ENCODE results near the gene CLEC3B.

The CLEC3B gene

DNA sequence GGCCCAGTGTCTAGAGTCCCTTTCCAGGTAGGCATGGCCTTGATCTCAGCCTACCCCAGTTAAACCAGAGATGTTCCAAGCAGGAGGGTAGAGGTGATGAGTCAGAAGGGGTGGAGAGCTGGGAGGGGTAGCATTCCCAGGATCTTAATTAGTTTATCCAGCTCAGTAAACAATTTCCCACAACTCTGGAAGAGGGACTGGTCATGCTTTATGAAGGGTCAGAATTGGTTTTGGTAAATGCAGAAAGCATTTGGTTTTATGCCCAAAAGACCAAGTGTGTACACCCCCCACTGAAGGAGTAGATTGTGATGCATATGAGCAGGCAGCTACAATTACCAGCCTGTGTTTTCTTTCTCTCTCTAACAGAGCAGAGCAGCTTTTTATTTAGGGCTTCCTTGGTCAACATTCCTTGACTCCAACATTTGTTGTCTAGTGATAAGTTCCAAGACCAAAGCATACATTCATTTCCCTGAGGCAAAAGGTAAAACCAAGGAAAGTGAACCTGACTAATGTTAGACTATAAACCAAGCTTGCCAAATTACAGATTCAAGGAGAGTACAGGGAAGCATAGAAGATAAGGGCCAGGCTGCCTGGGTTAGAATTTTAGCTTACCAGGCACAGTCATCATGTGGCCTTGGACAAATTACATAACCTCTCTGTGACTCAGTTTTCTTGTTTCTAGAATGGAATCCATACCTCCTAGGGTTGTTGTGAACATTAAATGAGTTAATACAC, 32.5 kb upstream of the CLEC3B start:
- TF ChIP-seq, protein P1, sequence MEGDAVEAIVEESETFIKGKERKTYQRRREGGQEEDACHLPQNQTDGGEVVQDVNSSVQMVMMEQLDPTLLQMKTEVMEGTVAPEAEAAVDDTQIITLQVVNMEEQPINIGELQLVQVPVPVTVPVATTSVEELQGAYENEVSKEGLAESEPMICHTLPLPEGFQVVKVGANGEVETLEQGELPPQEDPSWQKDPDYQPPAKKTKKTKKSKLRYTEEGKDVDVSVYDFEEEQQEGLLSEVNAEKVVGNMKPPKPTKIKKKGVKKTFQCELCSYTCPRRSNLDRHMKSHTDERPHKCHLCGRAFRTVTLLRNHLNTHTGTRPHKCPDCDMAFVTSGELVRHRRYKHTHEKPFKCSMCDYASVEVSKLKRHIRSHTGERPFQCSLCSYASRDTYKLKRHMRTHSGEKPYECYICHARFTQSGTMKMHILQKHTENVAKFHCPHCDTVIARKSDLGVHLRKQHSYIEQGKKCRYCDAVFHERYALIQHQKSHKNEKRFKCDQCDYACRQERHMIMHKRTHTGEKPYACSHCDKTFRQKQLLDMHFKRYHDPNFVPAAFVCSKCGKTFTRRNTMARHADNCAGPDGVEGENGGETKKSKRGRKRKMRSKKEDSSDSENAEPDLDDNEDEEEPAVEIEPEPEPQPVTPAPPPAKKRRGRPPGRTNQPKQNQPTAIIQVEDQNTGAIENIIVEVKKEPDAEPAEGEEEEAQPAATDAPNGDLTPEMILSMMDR (IDR thresholded peaks at IDR 0.05; ENCODE audit: low read depth, low read length), result no peak
- in situ Hi-C loops (cut with HindIII; ENCODE audit: low sequenced_read_pairs), result no loop called here
- DNase-seq (ENCODE audit: low read depth, low spot score), result peak; percentile 69
- no peak overlapping the region for H3K4me3 ChIP-seq (ENCODE audit: low read depth, low read length)

DNA sequence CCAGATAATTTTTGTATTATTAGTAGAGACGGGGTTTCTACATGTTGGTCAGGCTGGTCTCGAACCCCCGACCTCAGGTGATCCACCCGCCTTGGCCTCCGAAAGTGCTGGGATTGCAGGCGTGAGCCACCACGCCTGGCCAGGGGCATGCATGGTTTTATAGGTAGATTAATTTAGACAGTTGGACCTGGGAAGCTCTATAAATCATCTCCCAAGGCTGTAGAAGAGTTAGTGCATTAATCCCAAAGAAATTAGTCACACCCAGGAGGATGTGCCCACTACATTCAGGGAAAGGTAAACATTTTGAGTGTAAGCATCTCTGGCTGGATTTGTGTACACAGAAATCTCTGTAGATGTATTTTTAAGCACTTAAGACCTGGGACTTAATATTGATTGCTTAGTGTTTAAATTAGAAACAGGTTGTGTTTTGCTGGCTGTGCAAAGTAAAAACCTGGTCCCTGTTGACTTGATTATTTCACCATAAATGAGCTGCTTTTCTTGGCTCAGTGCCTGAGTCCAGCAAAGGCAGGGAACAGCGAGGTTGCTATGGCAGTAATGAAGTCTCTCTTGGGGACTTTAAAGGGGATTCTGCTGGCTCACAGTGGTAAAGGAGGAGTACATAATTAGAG, 30.8 kb upstream of the CLEC3B start:
- no peak overlapping the region for H3K4me3 ChIP-seq (ENCODE audit: low read depth, low read length)
- peak; percentile 69 for DNase-seq (ENCODE audit: low read depth, low spot score)
- in situ Hi-C loops (cut with HindIII; ENCODE audit: low sequenced_read_pairs), result no loop called here
- TF ChIP-seq, protein P1 (IDR thresholded peaks at IDR 0.05; ENCODE audit: low read depth, low read length), result no peak

DNA sequence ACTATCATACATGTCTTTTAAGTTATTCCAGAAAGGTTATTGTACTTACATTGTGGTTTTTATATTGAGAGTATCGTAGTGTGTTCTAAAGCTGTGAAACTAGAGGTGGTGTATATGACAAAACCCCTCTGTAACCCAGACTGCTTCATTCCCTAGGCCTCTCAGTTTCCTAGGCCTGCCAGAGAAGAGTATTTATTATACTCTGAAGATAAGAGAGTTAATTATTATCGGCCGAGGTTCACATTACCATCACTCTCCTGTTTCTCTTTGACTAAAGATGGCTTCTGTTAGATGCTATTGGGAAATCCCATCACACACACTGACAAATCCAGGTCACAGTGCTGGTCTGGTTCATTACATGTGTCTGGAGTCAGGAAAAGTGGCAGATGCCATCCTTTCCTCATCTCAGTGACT, 29.5 kb upstream of the CLEC3B start:
- no peak overlapping the region for H3K4me3 ChIP-seq (ENCODE audit: low read depth, low read length)
- DNase-seq (ENCODE audit: low read depth, low spot score), result no peak
- in situ Hi-C loops (cut with HindIII; ENCODE audit: low sequenced_read_pairs), result no loop called here
- TF ChIP-seq, protein P1 (IDR thresholded peaks at IDR 0.05; ENCODE audit: low read depth, low read length), result no peak

DNA sequence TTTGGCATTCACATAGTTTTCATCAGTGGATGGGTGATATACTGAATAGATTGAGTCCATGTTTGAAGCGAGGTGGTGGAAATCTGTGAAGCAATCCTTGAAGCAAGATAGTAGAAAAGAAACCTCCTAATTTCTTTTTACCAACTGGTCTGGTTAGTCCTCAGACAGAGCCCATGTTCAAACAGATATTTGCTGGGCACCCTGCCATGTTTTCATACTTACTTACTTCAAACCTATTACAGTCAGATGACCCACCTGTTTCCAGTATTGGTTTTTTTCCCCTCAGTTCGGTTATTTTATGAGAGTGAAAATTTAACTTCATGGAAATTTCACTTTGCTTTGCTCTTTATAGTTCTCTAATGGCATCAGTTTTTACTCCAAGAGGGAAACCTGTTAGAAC, 26.3 kb upstream of the CLEC3B start:
- TF ChIP-seq, protein P1 (IDR thresholded peaks at IDR 0.05; ENCODE audit: low read depth, low read length), result no peak
- no peak for DNase-seq (ENCODE audit: low read depth, low spot score)
- no peak overlapping the region for H3K4me3 ChIP-seq (ENCODE audit: low read depth, low read length)
- in situ Hi-C loops (cut with HindIII; ENCODE audit: low sequenced_read_pairs), result no loop called here

DNA sequence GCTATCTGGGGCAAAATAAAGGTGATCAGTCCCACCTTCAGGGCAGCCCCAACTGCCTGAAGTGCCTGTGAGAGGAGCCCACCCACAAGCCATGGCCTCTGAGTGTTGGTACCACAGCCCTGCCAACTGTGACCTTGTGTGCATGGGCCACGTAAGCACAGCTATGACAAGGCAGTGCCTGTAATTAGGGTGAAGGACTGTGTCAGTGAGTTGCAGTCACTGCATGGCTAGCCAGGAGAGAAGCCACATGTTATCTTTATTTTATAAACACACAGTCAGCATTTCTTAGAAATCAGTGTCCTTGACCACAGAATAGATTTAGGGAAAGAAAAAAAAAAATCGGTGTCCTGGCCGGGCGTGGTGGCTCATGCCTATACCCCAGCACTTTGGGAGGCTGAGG, 25.3 kb upstream of the CLEC3B start:
- no peak for DNase-seq (ENCODE audit: low read depth, low spot score)
- in situ Hi-C loops (cut with HindIII; ENCODE audit: low sequenced_read_pairs), result no loop called here
- no peak overlapping the region for H3K4me3 ChIP-seq (ENCODE audit: low read depth, low read length)
- TF ChIP-seq, protein P1 (IDR thresholded peaks at IDR 0.05; ENCODE audit: low read depth, low read length), result no peak

DNA sequence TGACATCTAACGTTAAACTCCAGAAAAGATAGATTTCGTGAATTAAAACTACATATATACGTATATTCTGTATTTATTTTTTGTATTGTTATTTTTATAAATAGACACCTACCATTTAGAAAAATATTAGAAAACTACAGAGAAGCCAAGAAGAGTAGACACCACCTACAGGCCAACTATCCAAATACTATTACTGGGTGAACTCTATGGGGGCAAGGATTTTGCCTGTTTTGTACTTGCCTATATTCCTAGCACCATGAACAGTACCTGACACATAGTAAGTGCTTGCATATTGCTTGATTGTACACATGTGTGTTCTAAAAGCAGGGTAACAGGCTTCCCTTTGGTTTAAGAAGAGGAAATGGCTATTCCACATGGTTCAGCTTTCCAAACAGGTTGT, 24.4 kb upstream of the CLEC3B start:
- in situ Hi-C loops (cut with HindIII; ENCODE audit: low sequenced_read_pairs), result no loop called here
- TF ChIP-seq, protein P1 (IDR thresholded peaks at IDR 0.05; ENCODE audit: low read depth, low read length), result peak; percentile 32
- no peak for DNase-seq (ENCODE audit: low read depth, low spot score)
- H3K4me3 ChIP-seq (ENCODE audit: low read depth, low read length), result no peak overlapping the region

Data from astrocyte of the spinal cord (primary cell).